ENCODE data around the gene ADGRG2.
"Not testable (repeated sequence)": the region's sequence is repeated elsewhere in the genome, so short reads cannot be mapped to it uniquely, and the experiment has no call there.

Gene ADGRG2

GRCh38 chrX:19085666-19086065, 36.6 kb downstream of the ADGRG2 start:
- no peak for DNase-seq (ENCODE audit: low read depth, low spot score)

- no peak for DNase-seq (ENCODE audit: low read depth, low spot score)
Observed at GRCh38 chrX:19075754-19076153, 46.5 kb downstream of the ADGRG2 start.

- no peak for DNase-seq (ENCODE audit: low read depth, low spot score)
Observed at GRCh38 chrX:19072372-19072771, 49.9 kb downstream of the ADGRG2 start.

GRCh38 chrX:19070555-19070994, 51.7 kb downstream of the ADGRG2 start:
- no peak for DNase-seq (ENCODE audit: low read depth, low spot score)

- not testable (repeated sequence) for DNase-seq (ENCODE audit: low read depth, low spot score)
Observed at GRCh38 chrX:19066987-19067386, 55.3 kb downstream of the ADGRG2 start.

- DNase-seq (ENCODE audit: low read depth, low spot score): no peak
Observed at GRCh38 chrX:19065535-19065934, 56.7 kb downstream of the ADGRG2 start.

- no peak for DNase-seq (ENCODE audit: low read depth, low spot score)
Observed at GRCh38 chrX:19064175-19064574, 58.1 kb downstream of the ADGRG2 start.

GRCh38 chrX:19063030-19063429, 59.2 kb downstream of the ADGRG2 start:
- no peak for DNase-seq (ENCODE audit: low read depth, low spot score)

GRCh38 chrX:19059067-19059466, 63.2 kb downstream of the ADGRG2 start:
- DNase-seq (ENCODE audit: low read depth, low spot score): no peak

- no peak for DNase-seq (ENCODE audit: low read depth, low spot score)
Observed at GRCh38 chrX:19057856-19058255, 64.4 kb downstream of the ADGRG2 start.

GRCh38 chrX:19049110-19049509, 73.2 kb downstream of the ADGRG2 start:
- DNase-seq (ENCODE audit: low read depth, low spot score): no peak

- DNase-seq (ENCODE audit: low read depth, low spot score): no peak
Observed at GRCh38 chrX:19046343-19047215, 75.7 kb downstream of the ADGRG2 start.

GRCh38 chrX:19040373-19040772, 81.9 kb downstream of the ADGRG2 start:
- DNase-seq (ENCODE audit: low read depth, low spot score): no peak

- no peak for DNase-seq (ENCODE audit: low read depth, low spot score)
Observed at GRCh38 chrX:19034025-19034424, 88.2 kb downstream of the ADGRG2 start.

GRCh38 chrX:19030805-19031204, 91.5 kb downstream of the ADGRG2 start:
- no peak for DNase-seq (ENCODE audit: low read depth, low spot score)

- no peak for DNase-seq (ENCODE audit: low read depth, low spot score)
Observed at GRCh38 chrX:19028560-19028959, 93.7 kb downstream of the ADGRG2 start.

GRCh38 chrX:19024366-19024765, 97.9 kb downstream of the ADGRG2 start:
- DNase-seq (ENCODE audit: low read depth, low spot score): no peak

GRCh38 chrX:19019996-19020395, 102.3 kb downstream of the ADGRG2 start:
- DNase-seq (ENCODE audit: low read depth, low spot score): no peak

GRCh38 chrX:19017271-19017670, 105.0 kb downstream of the ADGRG2 start:
- no peak for DNase-seq (ENCODE audit: low read depth, low spot score)

- not testable (repeated sequence) for DNase-seq (ENCODE audit: low read depth, low spot score)
Observed at GRCh38 chrX:19016614-19017013, 105.7 kb downstream of the ADGRG2 start.

GRCh38 chrX:19007868-19008267, 114.4 kb downstream of the ADGRG2 start:
- DNase-seq (ENCODE audit: low read depth, low spot score): no peak

- DNase-seq (ENCODE audit: low read depth, low spot score): no peak
Observed at GRCh38 chrX:19007011-19007410, 115.3 kb downstream of the ADGRG2 start.

GRCh38 chrX:19005909-19006308, 116.4 kb downstream of the ADGRG2 start:
- DNase-seq (ENCODE audit: low read depth, low spot score): no peak

- no peak for DNase-seq (ENCODE audit: low read depth, low spot score)
Observed at GRCh38 chrX:19003756-19004155, 118.5 kb downstream of the ADGRG2 start.

Data from activated naive CD8-positive, alpha-beta T cell treated with anti-CD3 and anti-CD28 coated beads, Interleukin-2, amount 50 U/mL, for 16 hours (primary cell).